Stimulated activated CD8-positive, alpha-beta memory T cell treated with anti-CD3 and anti-CD28 coated beads, Interleukin-2, amount 100 ng/mL, for 1 hour (primary cell): ENCODE results near the gene RHBDL3.
"Not testable (repeated sequence)": the region's sequence is repeated elsewhere in the genome, so short reads cannot be mapped to it uniquely, and the experiment has no call there.

Experiments used
- DNase-seq, 2 donors: peaks; one replicate each; pipeline ENCODE4 v3.0.0-alpha.2; 2020; ENCODE audit warnings: low read depth in 2 of 2

Gene RHBDL3, protein sequence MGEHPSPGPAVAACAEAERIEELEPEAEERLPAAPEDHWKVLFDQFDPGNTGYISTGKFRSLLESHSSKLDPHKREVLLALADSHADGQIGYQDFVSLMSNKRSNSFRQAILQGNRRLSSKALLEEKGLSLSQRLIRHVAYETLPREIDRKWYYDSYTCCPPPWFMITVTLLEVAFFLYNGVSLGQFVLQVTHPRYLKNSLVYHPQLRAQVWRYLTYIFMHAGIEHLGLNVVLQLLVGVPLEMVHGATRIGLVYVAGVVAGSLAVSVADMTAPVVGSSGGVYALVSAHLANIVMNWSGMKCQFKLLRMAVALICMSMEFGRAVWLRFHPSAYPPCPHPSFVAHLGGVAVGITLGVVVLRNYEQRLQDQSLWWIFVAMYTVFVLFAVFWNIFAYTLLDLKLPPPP

DNA sequence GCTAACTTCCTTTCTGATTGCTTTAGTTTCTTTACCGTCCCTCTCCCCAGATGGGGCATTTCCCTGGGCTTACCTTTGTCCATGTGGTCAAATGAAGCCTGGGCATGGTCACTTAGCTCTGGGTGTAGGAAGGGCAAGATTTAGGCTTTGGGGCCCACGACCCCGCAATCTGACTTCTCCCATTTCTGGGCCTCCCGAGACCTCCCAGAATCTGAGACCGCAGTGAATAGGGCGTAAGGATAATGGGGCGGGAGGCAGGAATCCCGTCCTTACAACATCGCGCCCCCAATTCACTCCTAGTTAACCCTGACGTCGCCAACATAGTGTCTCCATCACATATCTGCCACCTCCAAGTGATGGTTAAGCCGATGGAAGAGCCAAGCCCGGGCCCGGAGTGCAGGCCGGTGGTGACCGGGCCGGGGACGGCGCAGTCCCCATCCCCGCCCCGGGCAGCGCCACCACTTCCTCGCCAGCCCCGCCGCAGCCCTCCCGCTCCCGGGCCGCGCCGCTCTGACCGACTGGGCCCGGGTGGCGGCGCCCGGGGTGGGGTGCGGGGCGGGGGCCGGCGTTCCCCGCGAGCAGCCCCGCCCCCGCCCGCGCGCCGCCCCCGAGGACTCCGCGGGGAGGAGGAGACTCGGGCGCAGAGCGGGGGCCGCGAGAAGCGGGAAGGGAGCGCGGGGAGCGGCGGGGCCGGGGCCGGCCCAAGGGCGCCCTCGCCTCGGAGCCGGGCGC is at the start of gene RHBDL3:
Gene RHBDL3 (plus strand): TSS at position 641 of the 732 bp plus-strand sequence. CDS start 358 bp downstream, outside the sequence.
- DNase-seq: no peak

DNA sequence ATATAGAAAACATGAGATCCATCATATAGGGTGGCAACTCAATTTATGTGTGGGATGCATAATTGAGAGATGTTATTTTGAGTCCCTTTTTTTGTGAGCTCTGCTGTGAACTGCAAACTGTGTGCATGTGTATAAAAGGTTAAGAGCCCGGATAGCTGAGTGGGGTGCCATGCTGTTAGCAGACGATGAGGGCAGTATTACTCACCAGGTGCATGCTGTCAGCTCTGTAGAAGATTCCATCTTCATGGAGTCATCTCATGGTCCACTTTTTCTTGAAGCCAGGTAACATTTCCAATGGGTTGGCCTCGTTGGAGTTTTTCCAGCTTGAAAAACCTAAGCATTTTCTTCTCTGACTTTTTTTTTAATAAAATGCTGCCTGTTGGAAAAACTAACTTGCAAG is 43.0 kb upstream of the RHBDL3 start:
- DNase-seq: no peak

DNA sequence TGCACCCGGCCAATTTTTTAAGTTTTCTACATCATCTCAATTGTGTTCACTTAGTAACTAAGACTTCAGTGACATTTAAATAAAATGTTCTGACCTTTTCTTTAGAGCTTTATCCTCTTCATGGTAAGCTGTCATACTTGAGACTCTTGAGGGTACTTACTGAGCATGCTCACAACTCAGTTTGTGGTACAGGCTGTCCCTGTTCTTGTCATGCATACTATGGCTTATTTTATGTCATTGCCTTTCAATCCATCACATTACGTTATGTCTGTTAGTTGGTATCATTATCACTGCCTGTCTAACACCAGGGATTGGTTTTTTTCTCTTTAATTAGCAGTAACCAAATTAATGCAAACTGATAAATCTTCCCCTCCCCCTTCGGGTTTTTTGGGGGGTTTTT is 41.9 kb upstream of the RHBDL3 start:
- no peak for DNase-seq

DNA sequence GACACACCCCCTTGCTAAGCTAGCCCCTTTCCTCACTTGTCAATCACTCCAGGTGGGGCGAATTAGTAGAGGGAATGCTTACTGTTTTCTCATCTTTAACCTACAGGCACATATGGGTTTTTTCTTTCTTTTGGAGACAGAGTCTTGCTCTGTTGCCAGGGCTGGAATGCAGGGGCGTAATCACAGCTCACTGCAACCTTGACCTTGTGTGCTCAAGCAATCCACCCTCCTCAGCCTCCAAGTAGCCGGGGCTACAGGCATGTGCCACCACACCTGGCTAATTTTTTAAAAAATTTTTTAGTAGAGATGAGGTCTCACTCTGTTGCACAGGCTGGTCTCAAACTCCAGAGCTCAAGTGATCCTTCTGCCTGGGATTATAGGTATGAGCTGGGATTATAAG is 38.7 kb upstream of the RHBDL3 start:
- no peak for DNase-seq

DNA sequence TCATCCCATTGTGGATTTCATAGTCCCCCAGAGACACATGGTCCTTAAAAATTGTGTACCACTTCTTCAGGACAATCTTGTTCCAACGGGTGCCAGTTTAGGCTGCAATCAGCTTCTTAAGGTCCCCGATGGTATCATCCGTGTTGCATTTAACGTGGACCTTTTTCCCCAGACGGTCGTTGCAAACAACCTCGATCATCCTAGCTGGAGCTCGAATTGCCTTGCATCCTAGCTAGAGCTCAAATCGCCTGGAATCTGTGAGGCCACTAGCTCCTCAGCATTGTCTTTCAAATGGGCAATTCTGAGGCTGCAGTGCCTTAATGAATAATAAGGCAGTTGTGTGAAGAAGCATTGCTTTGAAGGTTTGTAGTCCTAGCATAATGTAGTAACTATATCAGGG is 37.7 kb upstream of the RHBDL3 start:
- DNase-seq: no peak

DNA sequence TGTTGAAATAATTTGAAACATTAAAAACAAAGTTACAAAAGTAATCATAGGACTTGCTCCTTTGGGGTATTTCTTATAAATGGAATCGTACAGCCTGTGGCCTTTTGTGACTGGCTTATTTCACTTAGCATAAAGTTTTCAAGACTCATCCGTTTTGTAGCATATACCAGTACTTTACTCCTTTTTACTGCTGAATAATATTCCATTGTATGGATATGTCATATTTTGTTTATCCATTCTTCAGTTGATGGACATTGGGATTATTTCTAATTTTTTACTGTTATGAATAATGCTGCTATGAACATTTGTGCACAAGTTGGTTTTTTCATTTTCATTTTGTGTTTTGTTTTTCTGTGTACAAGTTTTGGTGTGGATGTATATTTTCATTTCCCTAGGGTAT is 30.0 kb upstream of the RHBDL3 start:
- DNase-seq: no peak

DNA sequence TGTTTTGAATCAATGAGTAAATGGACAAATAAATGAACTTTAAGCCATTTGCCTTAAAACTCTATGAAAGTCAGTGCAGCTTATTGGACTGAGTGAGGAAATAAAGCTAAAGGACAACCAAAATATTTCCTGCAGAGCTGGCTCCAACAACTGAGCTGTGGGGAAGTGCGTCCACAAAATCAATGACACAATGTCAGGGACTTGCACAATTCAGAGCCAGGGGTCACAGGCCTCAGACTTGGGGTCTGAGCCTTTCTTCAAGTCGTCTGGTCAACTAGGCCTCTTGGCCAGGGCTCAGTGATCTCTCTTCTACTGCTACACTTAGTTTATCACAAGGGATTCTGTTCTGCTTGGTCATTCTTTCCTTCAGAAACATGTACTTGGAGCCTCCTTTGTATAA is 26.2 kb upstream of the RHBDL3 start:
- DNase-seq: no peak

DNA sequence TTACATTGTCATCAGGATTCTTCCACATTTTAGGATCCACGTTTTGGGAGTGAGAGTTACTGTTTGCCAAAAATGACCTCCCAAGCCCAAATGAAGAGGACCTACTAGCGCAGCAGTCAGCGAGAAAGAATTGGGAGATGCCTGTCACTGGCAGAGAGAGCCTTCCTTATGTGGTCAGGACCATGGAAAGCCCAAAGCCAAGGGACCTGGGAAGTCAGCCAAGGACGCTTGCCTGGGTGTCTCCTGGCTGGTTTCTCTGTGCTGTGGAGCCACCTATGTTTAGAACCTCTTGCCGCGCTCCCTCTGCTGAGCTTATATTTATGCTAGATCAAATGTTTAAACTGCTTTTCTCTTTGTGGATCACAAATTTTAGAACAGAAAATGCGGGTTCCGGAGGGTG is 24.9 kb upstream of the RHBDL3 start:
- no peak for DNase-seq

DNA sequence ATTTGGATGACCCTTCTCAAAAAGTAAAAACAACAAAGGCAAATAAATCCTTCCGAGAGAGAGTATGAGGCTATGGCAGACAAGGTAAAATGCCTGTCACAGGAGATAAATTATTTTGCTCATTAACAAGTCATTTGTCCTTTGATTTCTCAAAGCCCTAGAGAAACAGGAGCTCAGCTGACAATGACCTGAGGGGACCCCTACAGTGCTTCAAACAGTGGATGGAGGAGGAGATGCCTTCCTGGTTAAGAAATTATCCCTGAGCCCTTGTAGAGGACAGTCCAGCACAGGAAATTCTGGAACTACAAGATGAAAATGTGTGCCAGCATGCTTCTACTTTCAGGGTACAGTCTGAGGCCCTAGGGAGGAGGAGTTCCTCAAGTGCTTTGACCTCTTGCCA is 24.0 kb upstream of the RHBDL3 start:
- DNase-seq: no peak

DNA sequence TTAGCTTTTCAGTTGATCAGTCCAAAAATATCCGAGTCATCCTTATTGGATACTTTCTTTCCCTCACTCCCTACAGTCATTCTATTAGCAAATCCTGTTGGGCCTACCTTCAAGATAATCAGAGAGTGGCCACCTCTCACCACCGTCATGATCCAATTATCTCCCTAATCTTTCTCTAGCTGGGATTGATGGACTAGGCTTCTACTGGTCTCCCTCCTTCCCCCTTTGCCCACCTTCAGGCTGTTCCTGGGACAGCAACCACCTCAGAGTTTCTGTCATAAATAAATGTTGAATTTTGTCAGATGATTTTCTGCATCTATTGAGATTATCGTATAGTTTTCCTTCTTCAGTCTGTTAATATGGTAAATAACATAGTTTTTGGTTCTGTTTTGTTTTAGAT is 16.2 kb upstream of the RHBDL3 start:
- DNase-seq: no peak

DNA sequence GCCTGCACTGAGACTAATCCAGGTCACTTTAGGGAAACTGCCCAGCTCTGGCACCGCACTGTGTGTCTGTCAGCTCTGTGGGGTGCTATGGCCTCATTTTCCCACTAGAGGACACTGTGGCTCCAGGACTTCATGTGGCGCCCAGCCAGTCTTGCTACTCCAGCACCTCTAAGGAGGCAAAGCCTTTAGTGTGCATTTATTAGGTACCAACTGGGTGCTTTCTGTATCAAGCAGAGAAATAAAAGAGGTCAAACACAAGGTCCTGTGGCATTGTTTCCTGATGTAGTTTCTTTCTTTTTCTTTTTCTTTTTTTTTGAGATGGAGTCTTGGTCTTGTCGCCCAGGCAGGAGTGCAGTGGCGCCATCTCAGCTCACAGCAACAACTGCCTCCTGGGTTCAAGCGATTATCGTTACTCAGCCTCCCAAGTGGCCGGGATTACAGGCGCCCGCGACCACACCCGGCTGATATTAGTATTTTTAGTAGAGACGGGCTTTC is 12.5 kb upstream of the RHBDL3 start:
- DNase-seq: peak; percentile 27 to 40

DNA sequence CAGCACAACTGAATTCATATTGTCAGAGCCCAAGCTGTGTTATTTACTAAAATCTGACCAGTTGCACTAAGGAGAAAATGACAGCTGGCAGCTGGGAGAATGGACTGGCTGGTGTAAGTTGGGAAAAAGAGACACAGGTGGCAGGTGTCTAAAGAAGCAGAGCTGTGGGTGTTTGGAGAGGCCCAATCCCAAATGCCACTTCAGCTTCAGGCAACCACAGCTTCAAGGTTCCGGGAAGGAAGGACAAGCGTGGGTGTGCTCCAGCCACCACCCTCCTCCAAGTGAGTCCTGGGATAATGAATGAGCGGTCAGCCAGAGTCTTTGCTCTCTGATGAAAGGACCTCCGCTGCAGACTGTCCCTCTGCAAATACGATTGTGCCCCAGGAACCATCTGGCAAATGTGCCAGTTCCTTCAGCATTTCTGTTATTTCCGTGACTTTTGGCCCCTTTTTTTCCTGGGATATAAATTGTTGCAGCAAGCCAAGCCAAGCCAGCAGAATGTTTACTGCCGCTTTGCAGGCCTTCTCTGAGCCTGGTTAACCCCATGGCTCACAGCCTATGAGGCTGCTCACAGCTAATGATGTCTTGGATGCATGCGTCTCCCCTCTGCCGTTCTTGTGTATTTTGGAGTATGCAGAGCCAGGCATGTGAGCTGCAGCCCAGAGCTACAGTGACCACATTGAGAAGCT is 9.5 kb upstream of the RHBDL3 start:
- no peak for DNase-seq

DNA sequence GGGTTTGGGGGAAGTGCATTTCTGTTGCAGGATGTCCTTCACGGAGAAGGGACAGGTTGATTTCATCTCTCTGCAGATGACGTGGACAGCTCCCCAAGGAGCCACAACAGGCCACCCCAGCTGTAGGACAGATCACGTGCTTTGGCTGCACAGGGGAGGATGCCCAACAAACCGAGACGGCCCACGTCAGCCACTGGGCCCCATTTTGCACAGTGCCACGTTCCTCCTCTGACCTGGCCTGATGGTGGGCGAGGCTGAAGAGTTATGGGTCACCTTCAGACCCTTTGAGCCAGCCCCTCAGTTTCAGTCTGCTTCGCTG is 9.0 kb upstream of the RHBDL3 start:
- no peak for DNase-seq

DNA sequence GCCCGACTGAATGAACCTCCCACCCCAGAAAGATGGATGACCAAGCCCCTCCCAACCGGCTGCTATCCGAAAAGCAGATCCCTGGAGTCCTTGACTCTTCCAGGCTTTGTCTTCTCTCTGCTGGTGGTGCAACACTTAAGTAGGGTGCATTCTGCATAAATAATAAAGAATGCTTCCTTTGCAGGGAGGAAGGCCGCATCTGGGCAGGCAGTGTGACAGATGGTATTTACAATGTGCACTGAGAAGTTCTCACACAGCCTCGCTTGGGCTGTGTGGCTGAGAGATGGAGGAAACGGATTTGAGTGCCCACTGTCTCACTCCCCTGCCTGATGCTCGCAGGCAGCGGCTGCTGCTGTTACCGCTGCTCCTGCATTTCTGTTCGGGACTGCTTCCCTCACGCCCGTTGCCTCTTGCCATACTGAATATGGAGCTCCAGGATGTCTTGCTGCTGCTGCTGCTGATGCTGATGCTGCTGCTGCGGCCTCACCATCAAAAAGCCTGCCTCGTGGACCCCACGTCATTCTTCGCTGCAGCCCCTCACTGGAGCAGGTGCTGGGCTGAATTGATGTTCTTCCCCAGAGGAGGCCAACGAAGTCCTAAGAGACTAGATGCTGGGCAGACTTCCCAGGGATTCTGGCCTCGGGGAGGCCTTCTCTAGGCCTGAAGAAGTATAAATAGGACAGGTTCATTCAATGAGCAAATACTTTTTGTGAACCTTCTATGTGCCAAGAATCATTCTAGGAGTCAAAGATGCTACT is 7.1 kb upstream of the RHBDL3 start:
- no peak for DNase-seq

DNA sequence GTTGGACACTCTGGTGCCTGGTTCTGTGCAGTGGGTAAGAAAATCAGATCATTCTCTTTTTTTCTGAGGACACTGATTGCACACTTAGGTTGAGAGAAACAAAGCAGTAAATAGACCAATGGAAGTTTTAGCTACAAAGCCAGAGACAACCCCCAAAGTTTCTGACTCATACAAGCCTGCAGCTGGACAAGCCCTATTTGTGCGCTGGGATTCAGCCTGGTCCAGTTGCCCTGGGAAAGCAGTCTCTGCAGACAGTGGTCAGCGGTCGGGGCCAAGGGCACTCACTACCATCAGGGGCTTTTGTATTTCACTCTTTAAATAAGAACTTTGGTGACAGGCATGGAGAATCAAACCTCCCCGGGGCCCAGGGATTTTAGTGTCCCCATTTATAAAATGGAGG is 6.0 kb upstream of the RHBDL3 start:
- DNase-seq: no peak

DNA sequence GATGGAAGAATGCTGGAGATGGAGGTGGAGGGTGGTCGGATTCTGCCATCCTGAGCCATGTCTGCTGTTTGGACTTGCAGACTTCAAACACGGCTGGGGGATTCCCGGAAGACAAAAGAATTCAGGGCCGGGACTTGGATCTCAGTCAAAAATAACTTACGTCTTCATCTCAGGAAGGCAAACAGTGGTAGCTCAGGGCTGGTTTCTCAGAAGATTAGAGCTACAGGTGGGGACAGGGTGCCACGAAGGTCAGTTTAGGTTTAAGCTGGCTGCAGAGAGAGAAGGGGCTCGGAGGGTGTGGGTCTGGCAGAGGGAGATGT is 4.3 kb upstream of the RHBDL3 start:
- no peak for DNase-seq

DNA sequence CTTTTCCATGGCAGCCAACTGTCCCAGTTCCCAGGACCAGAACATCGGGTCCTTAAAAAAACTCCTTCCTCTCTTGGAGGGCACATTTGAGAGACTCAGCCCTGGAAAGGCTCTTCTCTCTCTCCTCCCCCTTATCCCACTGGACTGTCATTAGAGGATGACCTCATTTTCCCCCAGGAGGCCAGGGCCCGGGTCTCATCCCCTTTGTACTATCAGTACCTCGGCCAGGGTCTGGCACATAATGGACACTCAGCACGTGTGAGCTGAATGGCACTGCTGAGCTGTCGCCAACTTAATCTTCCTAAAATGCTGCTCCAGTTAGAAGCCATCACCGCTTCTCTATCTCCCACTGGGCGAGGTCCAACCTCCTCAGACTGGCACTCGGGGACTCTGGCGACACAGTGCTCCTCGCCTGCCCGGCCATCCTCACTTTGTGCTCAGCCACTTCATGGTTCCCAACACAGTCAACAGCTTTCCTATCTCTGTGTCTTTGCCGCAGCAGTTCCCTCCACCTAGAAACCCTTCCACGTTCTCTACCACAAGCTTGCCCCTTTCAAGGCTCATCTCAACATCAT is 3.6 kb upstream of the RHBDL3 start:
- DNase-seq: no peak

DNA sequence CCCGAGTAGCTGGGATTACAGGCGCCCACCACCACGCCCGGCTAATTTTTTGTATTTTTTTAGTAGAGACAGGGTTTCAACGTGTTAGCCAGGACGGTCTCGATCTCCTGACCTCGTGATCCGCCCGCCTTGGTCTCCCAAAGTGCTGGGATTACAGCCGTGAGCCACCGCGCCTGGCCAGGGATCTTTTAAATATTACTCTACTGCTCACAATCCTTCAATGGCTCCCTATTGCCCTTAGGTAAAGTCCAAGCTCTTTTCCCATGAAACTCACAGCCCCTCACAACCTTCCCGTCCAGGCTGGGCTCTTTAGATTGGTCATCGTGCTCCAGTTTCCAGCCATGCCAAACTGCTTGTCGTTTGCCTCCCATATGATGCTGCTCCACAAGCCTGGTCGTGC is 2.1 kb upstream of the RHBDL3 start:
- not testable (repeated sequence) for DNase-seq

DNA sequence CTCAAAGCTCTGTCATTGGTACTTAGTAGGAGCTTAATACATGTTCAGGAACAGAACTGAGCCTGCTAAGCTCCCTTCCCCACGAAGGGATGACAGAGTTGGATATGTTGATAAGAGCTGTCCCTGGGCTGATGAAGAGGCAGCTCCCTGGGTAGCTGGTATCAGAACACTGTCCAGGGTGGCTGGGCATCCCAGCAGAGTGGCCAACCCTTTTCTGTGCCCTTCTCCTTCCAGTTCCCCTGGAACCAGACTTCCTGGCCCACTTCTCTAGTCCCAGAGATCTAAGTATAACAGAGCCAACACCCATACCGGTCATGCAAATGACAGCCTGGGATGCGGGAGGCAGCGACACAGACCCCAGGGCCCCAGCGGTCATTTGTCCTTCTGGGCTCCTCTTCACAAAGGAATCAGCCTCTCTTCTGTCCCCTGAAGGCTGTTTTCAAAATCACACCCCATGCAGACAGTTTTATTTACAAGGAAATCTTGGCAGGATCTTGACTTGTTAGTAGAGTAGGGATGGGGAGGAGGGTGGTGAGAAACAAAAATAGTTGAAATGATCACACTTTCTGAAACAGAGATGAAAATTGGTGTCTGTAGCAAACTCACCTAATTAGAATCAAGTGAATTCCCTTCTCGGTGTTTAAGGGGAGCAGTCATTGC is 1.4 kb upstream of the RHBDL3 start:
- DNase-seq: no peak

DNA sequence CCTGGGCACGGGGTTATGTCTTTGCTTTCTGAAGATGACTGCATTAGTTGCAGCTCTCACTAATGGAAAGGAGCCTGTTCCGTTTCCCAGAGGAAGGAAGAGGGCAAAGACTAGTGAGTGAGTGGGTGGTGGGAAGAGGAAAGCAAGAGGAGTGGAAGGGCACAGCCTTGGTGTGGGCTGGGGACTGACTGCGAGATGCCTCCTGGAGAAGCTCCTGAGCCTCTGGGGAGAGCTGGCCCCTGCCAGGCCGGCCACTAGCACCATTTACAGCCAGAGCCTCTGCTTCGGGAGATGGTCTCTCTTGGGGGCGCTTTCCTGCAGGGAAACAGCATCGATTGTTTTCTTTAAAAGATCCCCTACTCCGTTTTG is 825 bp upstream of the RHBDL3 start:
- DNase-seq: no peak

DNA sequence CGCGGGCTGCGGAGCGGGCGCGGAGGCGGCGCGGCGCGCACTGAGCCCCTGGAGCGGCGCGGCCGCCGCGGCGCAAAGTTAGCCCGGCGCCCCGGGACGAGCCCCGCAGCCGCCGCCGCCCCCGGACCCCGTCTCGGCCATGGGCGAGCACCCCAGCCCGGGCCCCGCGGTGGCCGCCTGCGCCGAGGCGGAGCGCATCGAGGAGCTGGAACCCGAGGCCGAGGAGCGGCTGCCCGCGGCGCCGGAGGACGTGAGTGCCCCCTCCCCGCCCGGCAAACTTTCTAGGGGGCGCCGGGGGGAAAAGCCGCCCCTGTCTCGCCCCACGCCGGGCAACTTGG is 388 bp downstream of the RHBDL3 start:
- no peak for DNase-seq
